SK-N-MC (cell line): ENCODE results near the gene ATRNL1.
"Not testable (repeated sequence)": the region's sequence is repeated elsewhere in the genome, so short reads cannot be mapped to it uniquely, and the experiment has no call there.

Experiments
- EZH2 ChIP-seq: fragments of 200-600 bp; sonication (generic); IDR thresholded peaks from one replicate; pipeline ENCODE4 v1.6.1; 2017; ENCODE audit warnings: antibody characterized with exemption
- FOXP2 ChIP-seq: optimal IDR thresholded peaks from 2 replicates; pipeline ENCODE3; 2011; ENCODE audit warnings: mild to moderate bottlenecking, moderate library complexity; ENCODE audit not compliant: insufficient read depth; ENCODE audit errors: extremely low read length, control extremely low read depth
- POLR2AphosphoS5 ChIP-seq: IDR thresholded peaks from 2 replicates; pipeline ENCODE4 v1.6.1; 2012; ENCODE audit warnings: mild to moderate bottlenecking, low read depth, low read length, borderline replicate concordance

GRCh38 chr10:115405838-115406237 lies 312.7 kb downstream of the ATRNL1 start:
- TF ChIP-seq EZH2, POLR2AphosphoS5, FOXP2: not testable (repeated sequence)
